H1 (cell line): Measurements from ENCODE around the gene LSR.

Experiments used
- EZH2 ChIP-seq: fragments of 200-600 bp; sonication (generic); IDR thresholded peaks from 2 replicates; pipeline ENCODE4 v1.7.1; 2012; ENCODE audit warnings: low read depth, mild to moderate bottlenecking, moderate library complexity, low read length, inconsistent platforms; ENCODE audit not compliant: severe bottlenecking
- SP1 ChIP-seq: IDR thresholded peaks from 2 replicates; pipeline ENCODE4 v1.6.1; 2011; ENCODE audit warnings: low read depth, low read length
- TEAD4 ChIP-seq: IDR thresholded peaks from 2 replicates; pipeline ENCODE4 v1.6.1; 2012; ENCODE audit warnings: low read depth, low read length, inconsistent platforms, mixed read lengths
- TF ChIP-seq, protein P1 (sequence below), 3 experiments: IDR thresholded peaks; 1 replicate in 2 of 3; 2 replicates in 1 of 3; pipeline versions ENCODE4 v1.5.1 to v1.6.1; 2011; ENCODE audit warnings: low read length in 3 of 3, mild to moderate bottlenecking in 3 of 3, inconsistent platforms in 2 of 3, low read depth in 1 of 3, moderate library complexity in 1 of 3; ENCODE audit not compliant: insufficient read depth in 1 of 3; ENCODE audit errors: control extremely low read depth in 1 of 3

GRCh38 chr19:35290381-35291127 is 41.8 kb downstream of the LSR start:
- TF ChIP-seq, protein P1, sequence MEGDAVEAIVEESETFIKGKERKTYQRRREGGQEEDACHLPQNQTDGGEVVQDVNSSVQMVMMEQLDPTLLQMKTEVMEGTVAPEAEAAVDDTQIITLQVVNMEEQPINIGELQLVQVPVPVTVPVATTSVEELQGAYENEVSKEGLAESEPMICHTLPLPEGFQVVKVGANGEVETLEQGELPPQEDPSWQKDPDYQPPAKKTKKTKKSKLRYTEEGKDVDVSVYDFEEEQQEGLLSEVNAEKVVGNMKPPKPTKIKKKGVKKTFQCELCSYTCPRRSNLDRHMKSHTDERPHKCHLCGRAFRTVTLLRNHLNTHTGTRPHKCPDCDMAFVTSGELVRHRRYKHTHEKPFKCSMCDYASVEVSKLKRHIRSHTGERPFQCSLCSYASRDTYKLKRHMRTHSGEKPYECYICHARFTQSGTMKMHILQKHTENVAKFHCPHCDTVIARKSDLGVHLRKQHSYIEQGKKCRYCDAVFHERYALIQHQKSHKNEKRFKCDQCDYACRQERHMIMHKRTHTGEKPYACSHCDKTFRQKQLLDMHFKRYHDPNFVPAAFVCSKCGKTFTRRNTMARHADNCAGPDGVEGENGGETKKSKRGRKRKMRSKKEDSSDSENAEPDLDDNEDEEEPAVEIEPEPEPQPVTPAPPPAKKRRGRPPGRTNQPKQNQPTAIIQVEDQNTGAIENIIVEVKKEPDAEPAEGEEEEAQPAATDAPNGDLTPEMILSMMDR (IDR thresholded peaks at IDR 0.05; ENCODE audit: control extremely low read depth in 1 of 3, insufficient read depth in 1 of 3, low read depth in 1 of 3, low read length in 3 of 3): no peak
- TF ChIP-seq SP1: no peak
- no peak for TF ChIP-seq TEAD4
- no peak for TF ChIP-seq EZH2
